Measurements from ENCODE around the gene STXBP3.
"Not testable (repeated sequence)": the region's sequence is repeated elsewhere in the genome, so short reads cannot be mapped to it uniquely, and the experiment has no call there.

The STXBP3 gene

DNA sequence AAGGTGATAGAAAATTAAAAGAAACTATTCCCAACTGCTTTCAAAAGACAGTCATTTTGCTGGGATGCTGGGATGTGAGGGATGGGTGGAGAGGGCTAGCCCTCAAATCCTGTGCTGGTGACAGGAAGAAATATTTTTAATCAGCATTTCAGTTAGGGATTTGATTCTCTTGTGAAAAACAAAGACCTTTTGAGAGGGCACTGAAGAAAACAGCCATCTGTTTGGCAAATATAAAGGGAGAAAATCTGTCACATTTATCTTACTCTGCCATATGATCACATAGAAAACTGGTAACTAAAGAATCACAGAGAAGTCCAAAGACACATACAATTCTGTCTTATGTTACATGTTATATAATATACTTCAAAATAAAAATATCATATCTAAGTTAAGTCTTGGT is 12.3 kb downstream of the STXBP3 start:
- H3K36me3 ChIP-seq (ENCODE audit: control insufficient read depth in 2 of 2, insufficient read depth in 2 of 2, low read length in 2 of 2): peaks cover 38 to 42% of the 10 kb centered on the region in 2 donors
- H3K27me3 ChIP-seq (ENCODE audit: control insufficient read depth in 2 of 2, insufficient read depth in 2 of 2, low read length in 2 of 2): no peaks in the 10 kb centered on the region
- H3K4me3 ChIP-seq (ENCODE audit: low read length in 2 of 2): no peak overlapping the region
- no peaks in the 10 kb centered on the region for H3K9me3 ChIP-seq (ENCODE audit: control insufficient read depth in 2 of 2, low read length in 2 of 2)
- H3K9ac ChIP-seq (ENCODE audit: low read depth in 1 of 2, low read length in 2 of 2): no peak overlapping the region
- no peaks in the 10 kb centered on the region for H3K4me1 ChIP-seq (ENCODE audit: control insufficient read depth in 2 of 2, insufficient read depth in 2 of 2, low read length in 2 of 2)
- no peak overlapping the region for H3K27ac ChIP-seq (ENCODE audit: low read depth in 2 of 2, low read length in 2 of 2)

DNA sequence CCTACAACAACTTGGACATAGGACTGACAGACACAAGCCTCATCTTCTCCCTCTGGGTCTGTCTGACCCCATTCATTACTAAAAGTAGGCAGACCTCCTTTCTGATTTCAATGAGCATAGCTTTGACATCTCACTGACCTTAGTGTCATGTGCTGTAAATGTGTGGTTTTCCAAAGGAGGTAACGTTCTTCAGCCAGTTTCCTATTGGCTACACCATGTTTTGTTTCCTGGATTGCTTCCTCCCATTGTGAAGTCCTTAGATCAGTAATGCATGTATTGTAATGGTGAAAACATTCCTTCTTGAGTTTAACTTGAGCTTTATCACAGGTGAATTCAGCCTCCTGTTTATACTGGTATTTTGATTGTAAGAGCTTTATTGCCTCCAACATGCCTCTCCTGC is 20.6 kb downstream of the STXBP3 start:
- Histone ChIP-seq H3K9me3 (ENCODE audit: control insufficient read depth in 2 of 2, low read length in 2 of 2) (no peaks in the 10 kb centered on the region), H3K36me3 (ENCODE audit: control insufficient read depth in 2 of 2, insufficient read depth in 2 of 2, low read length in 2 of 2) (peaks cover 28 to 30% of the 10 kb centered on the region in 2 donors), H3K27me3 (ENCODE audit: control insufficient read depth in 2 of 2, insufficient read depth in 2 of 2, low read length in 2 of 2) (no peaks in the 10 kb centered on the region)

DNA sequence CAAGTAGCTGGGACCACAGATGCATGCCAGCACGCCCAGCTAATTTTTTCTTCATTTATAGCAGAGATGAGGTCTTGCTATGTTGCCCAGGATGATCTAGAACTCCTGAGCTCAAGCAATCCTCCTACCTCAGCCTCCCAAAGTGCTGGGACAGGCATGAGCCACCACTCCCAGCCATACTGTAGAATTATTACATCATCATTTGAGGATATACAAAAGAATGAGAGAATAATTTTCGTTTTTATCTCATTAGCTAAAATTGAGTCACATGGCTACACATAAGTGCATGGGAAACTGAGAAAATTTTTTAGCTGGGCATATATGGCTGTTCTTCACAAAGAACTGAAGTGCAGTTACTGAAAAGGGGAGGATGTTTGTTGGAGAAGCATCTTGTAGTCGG is 21.2 kb downstream of the STXBP3 start:
- Histone ChIP-seq H3K4me3 (ENCODE audit: low read length in 2 of 2) (no peak overlapping the region), H3K9me3 (ENCODE audit: control insufficient read depth in 2 of 2, low read length in 2 of 2) (no peaks in the 10 kb centered on the region), H3K4me1 (ENCODE audit: control insufficient read depth in 2 of 2, insufficient read depth in 2 of 2, low read length in 2 of 2) (no peaks in the 10 kb centered on the region), H3K36me3 (ENCODE audit: control insufficient read depth in 2 of 2, insufficient read depth in 2 of 2, low read length in 2 of 2) (peaks cover 27 to 30% of the 10 kb centered on the region in 2 donors), H3K9ac (ENCODE audit: low read depth in 1 of 2, low read length in 2 of 2) (no peak overlapping the region), H3K27me3 (ENCODE audit: control insufficient read depth in 2 of 2, insufficient read depth in 2 of 2, low read length in 2 of 2) (no peaks in the 10 kb centered on the region), H3K27ac (ENCODE audit: low read depth in 2 of 2, low read length in 2 of 2) (no peak overlapping the region)

More for the DNA sequence above, 20.6 kb downstream of the STXBP3 start:
- Histone ChIP-seq H3K4me1 (ENCODE audit: control insufficient read depth in 2 of 2, insufficient read depth in 2 of 2, low read length in 2 of 2) (no peaks in the 10 kb centered on the region), H3K27ac (ENCODE audit: low read depth in 2 of 2, low read length in 2 of 2) (no peak overlapping the region), H3K4me3 (ENCODE audit: low read length in 2 of 2) (no peak overlapping the region), H3K9ac (ENCODE audit: low read depth in 1 of 2, low read length in 2 of 2) (no peak overlapping the region)

DNA sequence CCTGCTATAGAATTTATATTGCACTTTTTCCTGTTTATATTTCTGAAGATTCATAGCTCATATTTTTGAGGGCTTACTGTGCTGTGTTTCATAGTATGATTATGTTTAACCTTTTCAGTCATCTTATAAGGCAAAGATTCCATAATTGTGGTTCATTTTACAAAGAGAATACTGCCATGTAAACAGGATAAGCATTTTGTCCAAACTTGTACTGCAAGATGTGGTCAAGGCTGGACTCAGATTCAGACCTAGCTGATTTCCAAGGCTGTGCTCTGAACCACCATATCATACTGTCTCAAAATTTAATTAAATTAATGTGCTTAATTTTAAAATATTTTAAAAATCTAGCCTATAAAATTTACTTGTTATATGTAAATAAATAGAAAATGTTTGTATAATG is 31.4 kb downstream of the STXBP3 start:
- H3K4me3 ChIP-seq (ENCODE audit: low read length in 2 of 2): no peak overlapping the region
- no peaks in the 10 kb centered on the region for H3K27me3 ChIP-seq (ENCODE audit: control insufficient read depth in 2 of 2, insufficient read depth in 2 of 2, low read length in 2 of 2)
- no peak overlapping the region for H3K9ac ChIP-seq (ENCODE audit: low read depth in 1 of 2, low read length in 2 of 2)
- H3K27ac ChIP-seq (ENCODE audit: low read depth in 2 of 2, low read length in 2 of 2): no peak overlapping the region
- no peaks in the 10 kb centered on the region for H3K9me3 ChIP-seq (ENCODE audit: control insufficient read depth in 2 of 2, low read length in 2 of 2)
- peaks cover 28 to 33% of the 10 kb centered on the region in 2 donors for H3K36me3 ChIP-seq (ENCODE audit: control insufficient read depth in 2 of 2, insufficient read depth in 2 of 2, low read length in 2 of 2)
- peaks cover 0 to 2% of the 10 kb centered on the region in 2 donors for H3K4me1 ChIP-seq (ENCODE audit: control insufficient read depth in 2 of 2, insufficient read depth in 2 of 2, low read length in 2 of 2)

DNA sequence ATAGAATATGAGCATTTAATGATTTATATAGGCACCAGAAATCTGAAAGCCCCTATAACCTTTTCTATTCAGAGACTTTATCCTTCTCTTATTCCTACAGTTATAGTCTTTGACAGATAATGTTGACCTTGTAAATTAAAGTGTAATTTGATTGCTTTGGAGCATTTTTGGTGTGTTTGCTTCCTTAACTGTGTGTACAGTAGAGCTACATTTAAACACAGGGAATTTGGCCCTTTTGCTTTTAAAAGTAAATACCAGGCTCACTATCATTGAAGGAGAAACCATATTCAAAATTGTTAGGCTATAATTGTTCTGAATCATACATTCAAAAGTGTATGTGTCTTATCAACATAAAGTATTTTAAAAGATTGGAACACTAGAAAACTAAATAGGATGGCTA is 33.0 kb downstream of the STXBP3 start:
- Histone ChIP-seq H3K9me3 (ENCODE audit: control insufficient read depth in 2 of 2, low read length in 2 of 2) (peaks cover 0 to 5% of the 10 kb centered on the region in 2 donors), H3K36me3 (ENCODE audit: control insufficient read depth in 2 of 2, insufficient read depth in 2 of 2, low read length in 2 of 2) (peaks cover 31 to 35% of the 10 kb centered on the region in 2 donors), H3K4me3 (ENCODE audit: low read length in 2 of 2) (no peak overlapping the region)

DNA sequence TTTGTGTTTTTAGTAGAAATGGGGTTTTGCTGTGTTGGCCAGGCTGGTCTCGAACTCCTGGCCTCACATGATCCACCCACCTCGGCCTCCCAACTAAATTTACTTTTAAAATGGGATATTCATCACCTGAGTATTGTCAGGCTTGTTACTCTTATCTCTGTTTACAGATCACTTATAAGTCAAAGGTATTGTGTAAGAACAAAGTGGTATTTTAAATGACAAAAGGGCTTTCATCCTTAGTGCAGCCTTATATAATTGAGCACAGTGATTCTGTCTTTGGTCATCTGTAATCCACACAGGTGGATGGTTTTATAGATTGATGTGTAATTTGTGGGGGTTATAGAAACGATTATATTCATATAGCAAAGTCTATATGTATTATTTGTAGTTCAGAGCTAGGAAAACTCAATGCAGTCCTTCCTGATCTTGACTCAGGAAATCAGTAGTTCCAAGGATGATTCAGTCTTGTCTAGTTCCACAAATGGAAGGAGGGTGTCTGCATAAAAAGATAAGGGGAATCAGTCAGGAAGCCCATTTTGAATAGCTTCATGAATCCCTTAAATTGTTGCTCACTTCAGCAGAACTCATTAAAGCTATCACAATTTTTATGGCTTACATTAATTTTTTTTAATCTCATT is 34.6 kb downstream of the STXBP3 start:
- Histone ChIP-seq H3K36me3 (ENCODE audit: control insufficient read depth in 2 of 2, insufficient read depth in 2 of 2, low read length in 2 of 2) (peaks cover 39 to 47% of the 10 kb centered on the region in 2 donors), H3K9ac (ENCODE audit: low read depth in 1 of 2, low read length in 2 of 2) (no peak overlapping the region), H3K27ac (ENCODE audit: low read depth in 2 of 2, low read length in 2 of 2) (no peak overlapping the region), H3K27me3 (ENCODE audit: control insufficient read depth in 2 of 2, insufficient read depth in 2 of 2, low read length in 2 of 2) (no peaks in the 10 kb centered on the region), H3K9me3 (ENCODE audit: control insufficient read depth in 2 of 2, low read length in 2 of 2) (peaks cover 7 to 9% of the 10 kb centered on the region in 2 donors), H3K4me1 (ENCODE audit: control insufficient read depth in 2 of 2, insufficient read depth in 2 of 2, low read length in 2 of 2) (peaks cover 0 to 2% of the 10 kb centered on the region in 2 donors), H3K4me3 (ENCODE audit: low read length in 2 of 2) (no peak overlapping the region)

More for the DNA sequence above, 33.0 kb downstream of the STXBP3 start:
- H3K9ac ChIP-seq (ENCODE audit: low read depth in 1 of 2, low read length in 2 of 2): no peak overlapping the region
- H3K4me1 ChIP-seq (ENCODE audit: control insufficient read depth in 2 of 2, insufficient read depth in 2 of 2, low read length in 2 of 2): peaks cover 0 to 2% of the 10 kb centered on the region in 2 donors
- no peaks in the 10 kb centered on the region for H3K27me3 ChIP-seq (ENCODE audit: control insufficient read depth in 2 of 2, insufficient read depth in 2 of 2, low read length in 2 of 2)
- no peak overlapping the region for H3K27ac ChIP-seq (ENCODE audit: low read depth in 2 of 2, low read length in 2 of 2)

DNA sequence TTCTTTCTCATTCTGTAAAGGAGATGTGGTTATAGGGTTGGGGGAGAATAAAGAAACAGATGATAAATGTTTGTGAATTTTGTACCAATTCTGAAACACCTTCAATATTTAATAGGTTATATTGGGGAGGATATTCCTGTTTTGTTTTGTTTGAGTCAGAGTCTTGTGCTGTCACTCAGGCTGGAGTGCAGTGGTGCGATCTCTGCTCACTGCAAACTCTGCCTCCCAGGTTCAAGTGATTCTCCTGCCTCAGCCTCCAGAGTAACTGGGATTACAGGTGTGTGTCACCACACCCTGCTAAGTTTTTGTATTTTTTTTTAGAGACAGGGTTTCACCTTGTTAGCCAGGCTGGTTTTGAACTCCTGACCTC is 35.1 kb downstream of the STXBP3 start:
- not testable (repeated sequence) for H3K27me3 ChIP-seq (ENCODE audit: control insufficient read depth in 2 of 2, insufficient read depth in 2 of 2, low read length in 2 of 2); H3K27ac ChIP-seq (ENCODE audit: low read depth in 2 of 2, low read length in 2 of 2); H3K4me3 ChIP-seq (ENCODE audit: low read length in 2 of 2); H3K9ac ChIP-seq (ENCODE audit: low read depth in 1 of 2, low read length in 2 of 2); H3K9me3 ChIP-seq (ENCODE audit: control insufficient read depth in 2 of 2, low read length in 2 of 2); H3K4me1 ChIP-seq (ENCODE audit: control insufficient read depth in 2 of 2, insufficient read depth in 2 of 2, low read length in 2 of 2)
- peaks cover 39 to 48% of the 10 kb centered on the region in 2 donors for H3K36me3 ChIP-seq (ENCODE audit: control insufficient read depth in 2 of 2, insufficient read depth in 2 of 2, low read length in 2 of 2)

DNA sequence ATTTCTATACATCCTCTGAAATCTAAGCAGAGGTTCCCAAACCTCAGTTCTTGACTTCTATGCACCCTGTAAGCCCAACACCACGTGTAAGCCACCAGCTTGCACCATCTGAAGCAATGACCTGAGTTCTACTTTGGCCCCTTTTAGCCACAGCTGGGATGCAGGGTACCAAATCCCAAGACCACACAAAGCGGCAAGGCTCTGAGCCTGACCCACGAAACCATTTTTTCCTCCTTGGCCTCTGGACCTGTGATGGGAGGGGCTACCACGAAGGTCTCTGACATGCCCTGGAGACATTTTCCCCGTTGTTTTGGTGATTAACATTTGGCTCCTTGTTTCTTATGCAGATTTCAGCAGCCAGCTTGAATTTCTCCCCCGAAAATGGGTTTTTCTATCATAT is 38.8 kb downstream of the STXBP3 start:
- Histone ChIP-seq H3K36me3 (ENCODE audit: control insufficient read depth in 2 of 2, insufficient read depth in 2 of 2, low read length in 2 of 2) (peaks cover 33 to 34% of the 10 kb centered on the region in 2 donors), H3K27me3 (ENCODE audit: control insufficient read depth in 2 of 2, insufficient read depth in 2 of 2, low read length in 2 of 2) (no peaks in the 10 kb centered on the region), H3K4me1 (ENCODE audit: control insufficient read depth in 2 of 2, insufficient read depth in 2 of 2, low read length in 2 of 2) (no peaks in the 10 kb centered on the region), H3K4me3 (ENCODE audit: low read length in 2 of 2) (no peak overlapping the region), H3K9ac (ENCODE audit: low read depth in 1 of 2, low read length in 2 of 2) (no peak overlapping the region), H3K9me3 (ENCODE audit: control insufficient read depth in 2 of 2, low read length in 2 of 2) (peaks cover 7 to 9% of the 10 kb centered on the region in 2 donors), H3K27ac (ENCODE audit: low read depth in 2 of 2, low read length in 2 of 2) (no peak overlapping the region)

DNA sequence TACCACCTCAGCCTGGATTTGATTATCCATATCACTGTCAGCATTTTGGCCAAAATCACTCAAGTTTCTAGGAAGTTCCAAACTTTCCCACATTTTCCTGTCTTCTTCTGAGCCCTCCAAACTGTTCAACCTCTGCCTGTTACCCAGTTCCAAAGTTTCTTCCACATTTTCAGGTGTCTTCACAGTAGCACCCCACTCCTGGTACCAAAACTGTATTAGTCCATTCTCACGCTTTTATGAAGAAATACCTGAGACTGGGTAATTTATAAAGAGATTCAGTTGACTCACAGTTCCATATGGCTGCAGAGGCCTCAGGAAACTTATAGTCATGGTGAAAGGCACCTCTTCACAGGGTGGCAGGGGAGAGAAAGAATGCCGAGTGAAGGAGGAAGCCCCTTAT is 39.4 kb downstream of the STXBP3 start:
- peaks cover 33 to 34% of the 10 kb centered on the region in 2 donors for H3K36me3 ChIP-seq (ENCODE audit: control insufficient read depth in 2 of 2, insufficient read depth in 2 of 2, low read length in 2 of 2)
- no peak overlapping the region for H3K27ac ChIP-seq (ENCODE audit: low read depth in 2 of 2, low read length in 2 of 2)
- H3K4me3 ChIP-seq (ENCODE audit: low read length in 2 of 2): no peak overlapping the region
- peaks cover 7 to 9% of the 10 kb centered on the region in 2 donors for H3K9me3 ChIP-seq (ENCODE audit: control insufficient read depth in 2 of 2, low read length in 2 of 2)
- no peaks in the 10 kb centered on the region for H3K4me1 ChIP-seq (ENCODE audit: control insufficient read depth in 2 of 2, insufficient read depth in 2 of 2, low read length in 2 of 2)
- H3K27me3 ChIP-seq (ENCODE audit: control insufficient read depth in 2 of 2, insufficient read depth in 2 of 2, low read length in 2 of 2): no peaks in the 10 kb centered on the region
- no peak overlapping the region for H3K9ac ChIP-seq (ENCODE audit: low read depth in 1 of 2, low read length in 2 of 2)

DNA sequence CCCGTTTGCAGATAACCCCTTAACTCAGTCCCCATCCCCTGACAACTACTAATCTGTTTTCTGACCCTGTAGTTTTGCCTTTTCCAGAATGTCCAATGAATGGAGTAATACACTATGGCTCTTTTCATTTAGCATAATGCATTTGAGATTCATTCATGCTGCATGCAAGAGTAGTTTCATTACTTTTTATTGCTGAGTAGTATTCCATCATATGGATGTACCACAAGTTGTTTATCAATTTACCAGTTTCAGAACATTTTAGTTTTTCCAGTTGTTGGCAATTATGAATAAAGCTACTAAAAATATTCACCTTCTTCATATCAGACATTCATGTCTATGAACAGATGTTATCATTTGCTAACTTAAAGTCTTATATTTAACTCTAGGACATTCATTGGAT is 45.3 kb downstream of the STXBP3 start:
- Histone ChIP-seq H3K4me3 (ENCODE audit: low read length in 2 of 2) (no peak overlapping the region), H3K4me1 (ENCODE audit: control insufficient read depth in 2 of 2, insufficient read depth in 2 of 2, low read length in 2 of 2) (no peaks in the 10 kb centered on the region), H3K36me3 (ENCODE audit: control insufficient read depth in 2 of 2, insufficient read depth in 2 of 2, low read length in 2 of 2) (peaks cover 22 to 24% of the 10 kb centered on the region in 2 donors), H3K9ac (ENCODE audit: low read depth in 1 of 2, low read length in 2 of 2) (no peak overlapping the region), H3K27ac (ENCODE audit: low read depth in 2 of 2, low read length in 2 of 2) (no peak overlapping the region), H3K9me3 (ENCODE audit: control insufficient read depth in 2 of 2, low read length in 2 of 2) (no peaks in the 10 kb centered on the region), H3K27me3 (ENCODE audit: control insufficient read depth in 2 of 2, insufficient read depth in 2 of 2, low read length in 2 of 2) (no peaks in the 10 kb centered on the region)
